ENCODE results near the gene TNNT3.

Gene TNNT3

DNA sequence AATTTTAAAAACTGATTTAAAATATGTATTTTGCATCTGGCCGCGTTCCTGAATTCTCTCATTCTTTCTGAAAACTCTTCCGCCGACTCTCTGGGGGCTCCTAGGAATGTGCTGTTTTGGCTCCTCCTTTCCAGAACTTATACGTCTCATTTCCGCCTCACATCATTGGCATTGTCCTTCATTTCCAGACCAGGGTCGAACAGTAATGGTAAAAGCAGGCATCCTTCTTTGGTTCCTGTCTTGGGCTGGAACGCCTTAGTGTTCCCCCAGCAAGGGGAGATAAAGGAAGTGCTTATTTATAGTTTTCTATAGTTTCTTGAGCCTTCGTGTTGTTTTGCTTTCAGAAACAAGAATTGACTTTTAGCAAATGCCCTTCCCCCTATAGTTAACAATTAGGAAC is 10.9 kb upstream of the TNNT3 start:
- Histone ChIP-seq H3K27ac (ENCODE audit: low read length) (no peak overlapping the region), H3K27me3 (ENCODE audit: low read depth, low read length) (no peaks in the 10 kb centered on the region), H3K4me1 (ENCODE audit: control insufficient read depth in 1 of 2, insufficient read depth in 2 of 2, low read length in 2 of 2) (no peaks in the 10 kb centered on the region), H3K36me3 (ENCODE audit: control insufficient read depth in 1 of 2, insufficient read depth in 2 of 2, low read length in 2 of 2) (no peaks in the 10 kb centered on the region), H3K9me3 (ENCODE audit: control insufficient read depth in 1 of 2, low read length in 2 of 2) (no peaks in the 10 kb centered on the region), H3K4me3 (ENCODE audit: low read depth in 1 of 2, low read length in 2 of 2) (no peak overlapping the region)

DNA sequence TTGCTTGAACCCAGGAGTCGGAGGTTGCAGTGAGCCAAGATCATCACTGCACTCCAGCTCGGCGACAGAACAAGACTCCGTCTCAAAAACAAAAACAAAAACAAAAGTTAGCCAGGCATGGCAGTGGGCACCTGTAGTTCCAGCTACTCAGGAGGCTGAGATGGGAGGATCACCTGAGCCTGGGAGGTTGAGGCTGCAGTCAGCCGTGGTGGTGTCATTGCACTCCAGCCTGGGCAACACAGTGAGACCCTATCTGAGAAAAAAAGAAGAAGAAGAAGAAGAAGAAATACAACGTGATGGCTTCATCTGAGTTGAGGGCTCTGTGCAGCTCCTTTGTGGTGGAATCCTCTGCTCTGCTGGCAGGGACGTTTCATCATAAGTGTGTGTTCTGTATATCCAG is 10.0 kb upstream of the TNNT3 start:
- Histone ChIP-seq H3K27me3 (ENCODE audit: low read depth, low read length) (no peaks in the 10 kb centered on the region), H3K36me3 (ENCODE audit: control insufficient read depth in 1 of 2, insufficient read depth in 2 of 2, low read length in 2 of 2) (no peaks in the 10 kb centered on the region), H3K27ac (ENCODE audit: low read length) (no peak overlapping the region), H3K4me1 (ENCODE audit: control insufficient read depth in 1 of 2, insufficient read depth in 2 of 2, low read length in 2 of 2) (no peaks in the 10 kb centered on the region), H3K9me3 (ENCODE audit: control insufficient read depth in 1 of 2, low read length in 2 of 2) (no peaks in the 10 kb centered on the region), H3K4me3 (ENCODE audit: low read depth in 1 of 2, low read length in 2 of 2) (no peak overlapping the region)

DNA sequence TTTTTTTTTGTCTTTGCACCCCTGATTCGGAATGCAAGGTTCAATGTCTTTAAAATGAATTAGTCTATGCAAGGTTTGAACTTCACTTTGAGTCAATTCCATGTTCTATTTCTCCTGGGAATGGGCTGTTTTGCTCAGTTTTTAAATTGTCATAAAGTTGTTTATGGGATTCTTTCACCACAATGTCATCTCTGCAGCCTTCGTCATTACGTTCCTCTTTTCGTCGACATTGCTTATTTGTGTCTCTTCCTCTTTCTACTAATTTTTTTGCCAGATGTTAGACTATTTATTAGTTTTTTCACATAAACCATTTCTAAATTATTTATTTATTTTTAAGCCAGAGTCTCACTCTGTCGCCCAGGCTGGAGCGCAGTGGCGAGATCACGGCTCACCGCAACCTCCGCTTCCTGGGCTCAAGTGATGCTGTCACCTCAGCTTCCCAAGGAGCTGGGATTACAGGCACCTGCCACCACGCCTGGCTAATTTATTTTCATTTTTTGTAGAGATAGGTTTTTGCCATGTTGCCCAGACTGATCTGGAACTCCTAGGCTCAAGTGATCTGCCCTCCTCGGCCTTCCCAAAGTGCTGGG is 7.1 kb upstream of the TNNT3 start:
- Histone ChIP-seq H3K27me3 (ENCODE audit: low read depth, low read length) (no peaks in the 10 kb centered on the region), H3K4me1 (ENCODE audit: control insufficient read depth in 1 of 2, insufficient read depth in 2 of 2, low read length in 2 of 2) (no peaks in the 10 kb centered on the region), H3K27ac (ENCODE audit: low read length) (no peak overlapping the region), H3K36me3 (ENCODE audit: control insufficient read depth in 1 of 2, insufficient read depth in 2 of 2, low read length in 2 of 2) (no peaks in the 10 kb centered on the region), H3K9me3 (ENCODE audit: control insufficient read depth in 1 of 2, low read length in 2 of 2) (no peaks in the 10 kb centered on the region), H3K4me3 (ENCODE audit: low read depth in 1 of 2, low read length in 2 of 2) (no peak overlapping the region)

DNA sequence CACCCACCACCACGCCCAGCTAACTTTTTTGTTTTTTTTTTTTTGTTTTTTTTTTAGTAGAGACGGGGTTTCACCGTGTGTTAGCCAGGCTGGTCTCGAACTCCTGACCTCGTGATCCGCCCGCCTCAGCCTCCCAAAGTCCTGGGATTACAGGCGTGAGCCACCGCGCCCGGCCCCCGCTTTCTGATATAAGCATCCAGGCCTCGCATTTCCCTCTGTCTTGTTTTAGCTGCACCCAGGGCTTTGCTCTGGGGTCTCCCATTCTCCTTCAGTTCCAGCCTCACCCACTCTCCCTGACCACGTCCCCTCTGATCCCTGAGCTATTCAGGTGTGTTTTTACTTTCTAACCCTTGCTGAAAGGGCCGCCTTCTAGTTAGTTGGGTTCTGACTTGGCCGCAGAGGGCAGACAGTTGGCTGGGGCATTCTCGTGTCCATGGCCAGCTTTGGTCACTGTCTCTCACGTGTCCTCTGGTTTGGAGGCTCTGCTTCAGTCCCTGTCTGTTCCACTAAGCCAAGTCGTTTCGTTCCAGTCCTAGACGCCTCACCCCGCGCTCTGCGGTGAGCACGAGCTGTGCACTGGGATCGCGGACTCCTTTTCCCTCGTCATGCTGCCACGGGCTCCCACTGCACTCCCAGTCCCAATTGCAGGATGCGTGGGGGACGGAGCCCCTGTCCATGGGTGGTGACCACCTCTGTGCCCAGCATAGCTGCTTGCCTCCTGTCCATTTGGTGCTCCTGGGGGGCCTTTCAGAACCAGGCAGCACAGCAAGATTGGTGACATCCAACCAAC is 6.0 kb upstream of the TNNT3 start:
- Histone ChIP-seq H3K27ac (ENCODE audit: low read length) (no peak overlapping the region), H3K9me3 (ENCODE audit: control insufficient read depth in 1 of 2, low read length in 2 of 2) (no peaks in the 10 kb centered on the region), H3K27me3 (ENCODE audit: low read depth, low read length) (no peaks in the 10 kb centered on the region), H3K4me1 (ENCODE audit: control insufficient read depth in 1 of 2, insufficient read depth in 2 of 2, low read length in 2 of 2) (no peaks in the 10 kb centered on the region), H3K4me3 (ENCODE audit: low read depth in 1 of 2, low read length in 2 of 2) (no peak overlapping the region), H3K36me3 (ENCODE audit: control insufficient read depth in 1 of 2, insufficient read depth in 2 of 2, low read length in 2 of 2) (no peaks in the 10 kb centered on the region)

DNA sequence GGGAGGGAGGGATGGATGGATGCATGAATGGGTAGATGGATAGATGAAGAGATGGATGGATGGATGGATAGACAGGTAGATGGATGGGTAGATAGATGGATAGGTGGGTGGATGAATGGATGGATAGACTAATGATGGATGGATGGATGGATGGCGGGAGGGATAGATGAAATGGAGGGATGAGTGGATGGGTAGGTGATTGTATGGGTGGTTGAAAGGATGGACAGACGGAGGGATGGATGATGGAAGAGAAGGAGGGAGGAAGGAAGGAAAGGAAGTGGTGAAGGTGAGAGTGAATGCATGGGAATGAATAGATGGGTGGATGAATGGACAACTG is 3.7 kb upstream of the TNNT3 start:
- Histone ChIP-seq H3K4me3 (ENCODE audit: low read depth in 1 of 2, low read length in 2 of 2) (no peak overlapping the region), H3K36me3 (ENCODE audit: control insufficient read depth in 1 of 2, insufficient read depth in 2 of 2, low read length in 2 of 2) (no peaks in the 10 kb centered on the region), H3K27me3 (ENCODE audit: low read depth, low read length) (no peaks in the 10 kb centered on the region), H3K27ac (ENCODE audit: low read length) (no peak overlapping the region), H3K9me3 (ENCODE audit: control insufficient read depth in 1 of 2, low read length in 2 of 2) (no peaks in the 10 kb centered on the region), H3K4me1 (ENCODE audit: control insufficient read depth in 1 of 2, insufficient read depth in 2 of 2, low read length in 2 of 2) (no peaks in the 10 kb centered on the region)

DNA sequence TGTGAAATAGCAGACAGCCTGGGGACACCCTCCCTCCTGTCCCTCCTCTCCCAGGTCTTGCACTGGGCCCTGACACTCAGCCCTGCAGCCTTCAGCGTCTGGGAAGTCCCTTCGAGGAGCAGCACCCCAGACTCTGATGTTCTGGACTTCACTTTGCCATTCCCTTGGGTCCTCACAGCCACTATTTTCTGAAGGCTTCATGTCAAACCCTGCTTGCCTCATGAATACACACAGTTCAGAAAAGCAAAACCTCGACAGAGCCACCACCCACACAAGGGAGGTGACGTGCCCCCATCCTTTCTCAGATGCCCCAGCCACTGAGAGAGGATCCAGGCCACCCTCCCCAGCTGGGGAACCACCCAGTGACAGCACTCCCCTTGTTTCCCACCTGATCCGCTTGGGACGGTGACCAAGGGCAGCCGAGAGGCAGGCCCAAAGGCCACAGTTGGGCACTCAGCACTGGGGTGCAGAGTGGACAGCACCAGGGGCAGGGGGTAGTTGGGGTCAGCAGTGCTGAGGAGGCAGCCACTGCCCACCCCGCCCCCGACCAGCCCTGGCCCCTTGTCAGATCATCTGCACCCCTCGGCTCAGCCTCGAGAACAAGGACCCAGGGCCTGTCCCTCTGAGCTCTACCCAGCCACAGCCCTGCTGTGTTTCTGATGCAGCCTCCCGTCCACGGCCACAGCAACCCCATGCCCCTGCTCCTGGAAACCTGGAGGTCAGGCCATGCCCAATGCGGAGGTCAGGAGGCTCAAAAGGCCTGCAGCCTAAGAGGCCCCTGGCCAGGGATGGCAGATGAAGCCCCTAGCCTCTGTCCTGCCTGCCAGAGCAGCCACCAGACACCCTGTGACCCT is 3.1 kb upstream of the TNNT3 start:
- no peak overlapping the region for H3K4me3 ChIP-seq (ENCODE audit: low read depth in 1 of 2, low read length in 2 of 2)
- H3K4me1 ChIP-seq (ENCODE audit: control insufficient read depth in 1 of 2, insufficient read depth in 2 of 2, low read length in 2 of 2), result peaks cover 0 to 2% of the 10 kb centered on the region in 2 donors

DNA sequence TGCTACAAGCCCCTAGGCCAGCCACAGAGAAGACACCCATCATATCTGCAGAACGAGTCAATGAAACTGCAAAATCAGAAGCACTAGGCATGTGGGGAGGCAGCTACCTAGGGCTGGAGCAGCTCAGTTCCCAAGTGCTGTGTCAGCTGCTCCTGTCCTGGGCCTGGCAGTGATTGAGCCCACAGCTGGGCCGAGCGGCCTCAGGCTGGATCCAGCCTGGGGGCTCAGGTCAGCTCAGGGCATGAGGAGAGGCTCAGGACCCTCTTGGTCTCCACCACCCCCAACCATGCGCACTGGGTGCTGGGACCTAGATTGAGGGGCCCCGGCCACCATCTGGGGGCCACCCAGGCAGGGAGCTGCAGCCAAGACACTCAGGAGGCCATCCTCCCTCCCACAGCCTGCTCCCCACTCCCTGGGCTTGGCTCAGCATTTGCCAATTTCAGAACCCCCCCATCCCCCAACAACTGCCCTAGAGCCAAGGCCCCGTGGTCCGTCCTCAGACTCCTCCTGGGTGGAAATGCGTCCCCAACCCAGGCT is 2.4 kb upstream of the TNNT3 start:
- Histone ChIP-seq H3K36me3 (ENCODE audit: control insufficient read depth in 1 of 2, insufficient read depth in 2 of 2, low read length in 2 of 2) (no peaks in the 10 kb centered on the region), H3K27ac (ENCODE audit: low read length) (no peak overlapping the region), H3K4me1 (ENCODE audit: control insufficient read depth in 1 of 2, insufficient read depth in 2 of 2, low read length in 2 of 2) (peaks cover 0 to 7% of the 10 kb centered on the region in 2 donors), H3K9me3 (ENCODE audit: control insufficient read depth in 1 of 2, low read length in 2 of 2) (no peaks in the 10 kb centered on the region), H3K4me3 (ENCODE audit: low read depth in 1 of 2, low read length in 2 of 2) (no peak overlapping the region), H3K27me3 (ENCODE audit: low read depth, low read length) (no peaks in the 10 kb centered on the region)

More for the DNA sequence above, 3.1 kb upstream of the TNNT3 start:
- Histone ChIP-seq H3K27me3 (ENCODE audit: low read depth, low read length) (no peaks in the 10 kb centered on the region), H3K27ac (ENCODE audit: low read length) (no peak overlapping the region), H3K36me3 (ENCODE audit: control insufficient read depth in 1 of 2, insufficient read depth in 2 of 2, low read length in 2 of 2) (no peaks in the 10 kb centered on the region), H3K9me3 (ENCODE audit: control insufficient read depth in 1 of 2, low read length in 2 of 2) (no peaks in the 10 kb centered on the region)

DNA sequence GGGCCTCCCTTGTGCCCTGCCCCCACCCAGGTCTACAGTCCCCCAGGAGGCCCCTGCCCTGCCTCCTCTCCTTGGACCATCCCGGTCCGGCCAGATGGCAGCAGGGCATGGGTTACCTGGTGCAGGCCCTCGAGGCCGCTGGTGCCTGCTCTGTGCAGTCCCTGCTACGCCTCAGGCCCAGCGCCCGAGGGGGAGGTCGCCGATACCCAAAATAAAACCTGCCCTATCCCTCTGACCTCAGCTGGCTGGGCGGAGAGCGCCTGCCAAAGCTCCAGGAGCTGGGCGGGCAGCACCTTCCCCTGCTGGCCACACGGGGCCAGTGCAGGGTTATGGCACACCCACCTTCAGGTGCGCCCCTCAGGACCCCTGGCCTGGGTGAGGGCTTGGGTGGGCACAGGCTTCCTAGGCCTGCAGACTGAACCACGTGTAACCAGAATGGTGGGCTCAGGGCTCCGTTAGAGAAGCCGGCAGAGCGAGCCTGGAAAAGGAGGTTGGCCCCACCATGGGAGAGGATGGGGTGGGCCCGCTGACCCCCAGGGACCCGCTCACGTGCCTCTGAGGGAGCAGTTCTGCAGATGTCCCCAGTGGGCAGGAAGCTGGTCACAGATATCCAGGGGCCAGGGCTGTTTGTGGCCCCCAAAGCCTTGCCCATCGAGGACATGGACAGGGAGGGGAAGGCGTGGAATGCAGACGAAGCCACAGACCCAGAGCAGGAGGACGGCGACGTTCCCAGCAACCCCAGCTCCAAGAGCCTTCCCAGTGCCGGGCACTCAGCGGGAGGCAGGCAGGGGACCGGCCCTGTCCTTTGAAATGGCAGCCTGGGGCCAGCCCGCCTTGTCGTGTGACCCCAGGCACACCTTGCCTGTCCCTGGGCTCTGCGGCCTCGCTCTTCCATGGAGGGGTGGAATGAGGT is 1.7 kb upstream of the TNNT3 start:
- Histone ChIP-seq H3K4me1 (ENCODE audit: control insufficient read depth in 1 of 2, insufficient read depth in 2 of 2, low read length in 2 of 2) (peaks cover 0 to 14% of the 10 kb centered on the region in 2 donors), H3K9me3 (ENCODE audit: control insufficient read depth in 1 of 2, low read length in 2 of 2) (no peaks in the 10 kb centered on the region), H3K27ac (ENCODE audit: low read length) (no peak overlapping the region), H3K36me3 (ENCODE audit: control insufficient read depth in 1 of 2, insufficient read depth in 2 of 2, low read length in 2 of 2) (no peaks in the 10 kb centered on the region), H3K4me3 (ENCODE audit: low read depth in 1 of 2, low read length in 2 of 2) (no peak overlapping the region), H3K27me3 (ENCODE audit: low read depth, low read length) (no peaks in the 10 kb centered on the region)

DNA sequence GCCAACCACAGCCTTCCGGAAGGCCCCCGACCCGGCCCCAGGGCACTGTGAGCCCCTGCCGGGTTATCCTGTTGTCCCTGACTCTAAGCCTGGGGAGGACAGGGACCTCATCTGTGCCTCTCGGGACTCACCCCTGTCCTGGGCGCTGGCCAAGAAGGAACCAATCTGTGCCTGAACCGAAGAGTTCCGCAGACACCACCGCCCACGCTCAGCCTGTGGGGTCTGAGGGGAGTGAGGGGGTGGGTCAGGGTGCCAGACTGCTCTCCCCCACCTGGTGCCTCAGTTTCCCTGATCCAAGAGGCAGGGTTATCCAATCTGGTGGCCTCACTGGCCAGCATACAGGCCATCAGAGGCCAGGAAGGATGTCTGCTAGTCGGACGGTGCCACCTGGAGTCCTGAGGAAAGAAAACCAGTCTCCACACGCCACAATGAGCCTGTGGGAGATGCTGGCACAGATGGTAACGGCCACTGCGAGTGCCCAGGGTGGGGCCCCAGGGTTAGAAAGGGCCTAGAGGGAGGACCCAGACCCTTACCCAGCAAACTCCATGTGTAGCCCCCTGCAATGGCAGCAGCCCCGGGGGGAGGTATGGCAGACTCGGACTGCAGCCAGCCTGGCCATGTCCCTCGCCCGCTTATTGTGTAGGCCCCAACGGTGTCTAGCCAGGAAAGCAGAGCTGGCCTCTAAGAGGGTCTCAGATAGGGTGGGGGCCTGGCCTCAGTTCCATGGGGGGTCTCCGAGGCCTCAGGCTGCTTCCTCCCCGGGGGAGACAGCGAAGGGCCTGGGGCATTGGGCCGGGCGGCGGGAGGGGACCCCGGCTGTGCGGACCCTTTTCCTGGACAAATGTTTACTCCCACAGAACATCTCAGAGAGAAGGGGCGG is 827 bp upstream of the TNNT3 start:
- H3K4me3 ChIP-seq (ENCODE audit: low read depth in 1 of 2, low read length in 2 of 2), result no peak overlapping the region
- H3K9me3 ChIP-seq (ENCODE audit: control insufficient read depth in 1 of 2, low read length in 2 of 2), result no peaks in the 10 kb centered on the region
- peaks cover 0 to 17% of the 10 kb centered on the region in 2 donors for H3K4me1 ChIP-seq (ENCODE audit: control insufficient read depth in 1 of 2, insufficient read depth in 2 of 2, low read length in 2 of 2)
- no peaks in the 10 kb centered on the region for H3K36me3 ChIP-seq (ENCODE audit: control insufficient read depth in 1 of 2, insufficient read depth in 2 of 2, low read length in 2 of 2)
- H3K27me3 ChIP-seq (ENCODE audit: low read depth, low read length), result no peaks in the 10 kb centered on the region
- H3K27ac ChIP-seq (ENCODE audit: low read length), result no peak overlapping the region
